ENCODE measurements around the gene PIP5K1B.

DNA sequence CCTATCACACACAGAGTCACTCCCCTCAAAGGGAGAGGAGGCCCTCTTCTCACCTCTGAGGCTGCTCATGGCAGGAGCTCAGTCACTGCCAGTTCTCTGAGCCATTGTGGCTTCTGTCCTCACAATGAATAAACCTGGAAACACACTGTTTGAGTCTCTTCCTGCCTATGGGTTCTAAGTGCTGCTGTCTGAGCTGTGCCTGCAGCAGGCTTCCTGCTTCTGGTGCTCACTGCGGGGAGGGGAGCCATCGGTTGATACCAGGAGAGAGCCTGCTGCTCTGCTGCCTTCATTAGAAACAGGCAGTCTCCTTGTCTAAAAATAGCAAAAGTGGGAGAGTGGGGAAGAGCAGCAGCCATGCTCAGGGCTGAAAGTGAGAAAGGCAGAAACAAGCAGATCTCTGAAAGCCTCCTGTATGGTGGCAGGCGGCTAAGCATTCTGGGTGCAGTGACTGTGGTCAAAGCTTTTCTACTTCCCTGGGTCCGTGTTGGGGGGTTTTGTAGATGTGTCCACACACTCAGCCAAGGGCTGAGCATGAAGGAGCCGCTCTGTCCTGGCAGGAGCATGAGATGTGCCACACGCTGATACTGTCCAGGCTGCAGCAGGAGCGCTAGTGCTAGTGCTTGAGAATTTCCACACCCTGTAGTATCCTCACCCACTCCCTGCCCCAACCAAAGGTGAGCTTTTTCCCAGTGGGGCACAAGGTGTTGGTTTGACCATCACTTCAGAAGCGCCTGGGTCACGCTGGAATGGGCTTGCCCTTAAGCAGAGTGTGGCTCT, 274.7 kb downstream of the PIP5K1B start:
- TF ChIP-seq CTCF (IDR thresholded peaks at IDR 0.05; ENCODE audit: low read depth, low read length, poor library complexity, severe bottlenecking) = no peak
- no peak for TF ChIP-seq EZH2phosphoT487 (IDR thresholded peaks at IDR 0.05; ENCODE audit: borderline replicate concordance, low read length)
